Fibroblast of lung (primary cell): ENCODE results near the gene GRB10. TPM values are rescaled to one million over a fixed set of nuclear protein-coding genes. Genes with fewer than 3 reads are reported as not detected.

Experiments used
- DNase-seq, 2 donors: peaks; one replicate each; pipeline versions ENCODE4 v3.0.0 to v3.0.0-alpha.2; 2010; ENCODE audit warnings: low read depth in 2 of 2
- H2AFZ ChIP-seq: 2 replicates; pipeline ENCODE4 v1.5.1; 2012; ENCODE audit warnings: low read length, control low read depth, inconsistent platforms
- H3K27ac ChIP-seq: 2 replicates; pipeline ENCODE4 v1.5.1; 2011; ENCODE audit warnings: low read length, control low read depth; ENCODE audit not compliant: insufficient read depth
- H3K27me3 ChIP-seq: 2 replicates; pipeline ENCODE4 v1.5.1; 2011; ENCODE audit warnings: mild to moderate bottlenecking, low read length; ENCODE audit not compliant: control insufficient read depth, insufficient read depth
- H3K36me3 ChIP-seq: 2 replicates; pipeline ENCODE4 v1.5.1; 2011; ENCODE audit warnings: low read length; ENCODE audit not compliant: control insufficient read depth, insufficient read depth
- H3K4me1 ChIP-seq: 2 replicates; pipeline ENCODE4 v1.5.1; 2011; ENCODE audit warnings: low read length; ENCODE audit not compliant: control insufficient read depth, insufficient read depth; ENCODE audit errors: extremely low read depth
- H3K4me2 ChIP-seq: 2 replicates; pipeline ENCODE4 v1.5.1; 2011; ENCODE audit warnings: low read length, control low read depth; ENCODE audit not compliant: insufficient read depth; ENCODE audit errors: extremely low read depth
- H3K4me3 ChIP-seq, 4 experiments: fragments of 200-600 bp in 1 of 4; sonication (generic) in 1 of 4; replicated peaks in 1 of 4; 2 replicates each; pipeline ENCODE4 v1.5.1; 2011 to 2016; ENCODE audit warnings: low read length in 4 of 4, low read depth in 3 of 4, mild to moderate bottlenecking in 3 of 4, control low read depth in 2 of 4, inconsistent platforms in 1 of 4, mixed read lengths in 1 of 4; ENCODE audit not compliant: insufficient read depth in 1 of 4; ENCODE audit errors: control extremely low read depth in 1 of 4
- H3K79me2 ChIP-seq: 2 replicates; pipeline ENCODE4 v1.5.1; 2012; ENCODE audit warnings: mild to moderate bottlenecking, low read length, inconsistent platforms; ENCODE audit not compliant: control insufficient read depth, insufficient read depth
- H3K9ac ChIP-seq: 2 replicates; pipeline ENCODE4 v1.5.1; 2011; ENCODE audit warnings: mild to moderate bottlenecking, low read length, control low read depth; ENCODE audit not compliant: insufficient read depth
- H3K9me3 ChIP-seq: 2 replicates; pipeline ENCODE4 v1.5.1; 2012; ENCODE audit warnings: low read depth, low read length; ENCODE audit not compliant: control insufficient read depth, insufficient read depth
- H4K20me1 ChIP-seq: 2 replicates; pipeline ENCODE4 v1.5.1; 2011; ENCODE audit warnings: low read length; ENCODE audit not compliant: control insufficient read depth, insufficient read depth; ENCODE audit errors: extremely low read depth
- CTCF ChIP-seq, 2 donors: IDR thresholded peaks in 1 of 2; conservative IDR thresholded peaks in 1 of 2; 1 replicate in 1 of 2; 2 replicates in 1 of 2; pipeline ENCODE4 v1.5.1; 2011 to 2012; ENCODE audit warnings: low read length in 2 of 2, control low read depth in 1 of 2, inconsistent platforms in 1 of 2, low read depth in 1 of 2, mild to moderate bottlenecking in 1 of 2
- EZH2 ChIP-seq: IDR thresholded peaks from 2 replicates; pipeline ENCODE4 v1.5.1; 2012; ENCODE audit warnings: low read length, control low read depth, mild to moderate bottlenecking; ENCODE audit errors: missing control alignments
- polyA plus RNA-seq, 2 donors: library from polyadenylated mRNA; depleted of rRNA in 1 of 2; stranded (reverse) in 1 of 2; unstranded in 1 of 2; fragments of >200 nt; gene quantifications; 2 replicates each; pipeline ENCODE4 v1.2.1, GENCODE V29; 2011 to 2012; ENCODE audit warnings: missing spikeins in 1 of 2
- total RNA-seq: library from RNA; depleted of rRNA; stranded (reverse); fragments of >200 nt; gene quantifications from 2 replicates; pipeline ENCODE4 v1.2.1, GENCODE V29; 2014

GRB10 gene
- total and polyA plus RNA-seq, 2 donors (not counting 1 experiment from before 2014, with no cell fraction given) = 11.1 to 64.1 TPM

GRCh38 chr7:50787825-50788224 is 5.1 kb upstream of the GRB10 start:
- DNase-seq = no peak
- Histone ChIP-seq H4K20me1 (no peaks in the 10 kb centered on the region), H3K4me3 (no peak overlapping the region), H3K27me3 (no peaks in the 10 kb centered on the region), H3K4me1 (no peaks in the 10 kb centered on the region), H3K36me3 (no peaks in the 10 kb centered on the region), H3K9ac (no peak overlapping the region), H3K9me3 (no peaks in the 10 kb centered on the region), H2AFZ (no peak overlapping the region), H3K79me2 (peaks cover 68% of the 10 kb centered on the region), H3K4me2 (no peak overlapping the region), H3K27ac (no peak overlapping the region)
- TF ChIP-seq EZH2 (no peak), CTCF (conservative IDR thresholded peaks at IDR 0.05 in 1 of 2, IDR thresholded peaks at IDR 0.05 in 1 of 2; ENCODE audit: low read depth in 1 of 2, low read length in 2 of 2) (no peak)

- DNase-seq = no peak
- Histone ChIP-seq H3K27me3 (no peaks in the 10 kb centered on the region), H3K79me2 (peaks cover 60% of the 10 kb centered on the region), H3K4me3 (no peak overlapping the region), H2AFZ (no peak overlapping the region), H4K20me1 (no peaks in the 10 kb centered on the region), H3K9me3 (no peaks in the 10 kb centered on the region), H3K4me2 (no peak overlapping the region), H3K4me1 (no peaks in the 10 kb centered on the region), H3K36me3 (no peaks in the 10 kb centered on the region), H3K9ac (no peak overlapping the region), H3K27ac (no peak overlapping the region)
- TF ChIP-seq CTCF (conservative IDR thresholded peaks at IDR 0.05 in 1 of 2, IDR thresholded peaks at IDR 0.05 in 1 of 2; ENCODE audit: low read depth in 1 of 2, low read length in 2 of 2) (no peak), EZH2 (no peak)
Measured at GRCh38 chr7:50785346-50785745, 2.6 kb upstream of the GRB10 start.

GRCh38 chr7:50783801-50784507 is 1.3 kb upstream of the GRB10 start:
- no peak overlapping the region for H3K4me3 ChIP-seq
- peak; percentile 17 to 63 for DNase-seq
- H3K4me1 ChIP-seq = no peaks in the 10 kb centered on the region
- no peaks in the 10 kb centered on the region for H3K36me3 ChIP-seq
- no peaks in the 10 kb centered on the region for H3K27me3 ChIP-seq
- no peak overlapping the region for H3K9ac ChIP-seq
- no peak overlapping the region for H3K4me2 ChIP-seq
- H3K27ac ChIP-seq = no peak overlapping the region
- TF ChIP-seq CTCF (conservative IDR thresholded peaks at IDR 0.05 in 1 of 2, IDR thresholded peaks at IDR 0.05 in 1 of 2; ENCODE audit: low read depth in 1 of 2, low read length in 2 of 2) = no peak
- no peak for TF ChIP-seq EZH2
- no peak overlapping the region for H2AFZ ChIP-seq
- H3K9me3 ChIP-seq = no peaks in the 10 kb centered on the region
- no peaks in the 10 kb centered on the region for H4K20me1 ChIP-seq
- peaks cover 52% of the 10 kb centered on the region for H3K79me2 ChIP-seq
